ENCODE data around the gene RDX.

RDX gene

GRCh38 chr11:110305169-110306018 is 9.0 kb upstream of the RDX start:
- Histone ChIP-seq H3K9me3 (ENCODE audit: control insufficient read depth, low read length) (no peaks in the 10 kb centered on the region), H3K27me3 (ENCODE audit: control insufficient read depth, insufficient read depth, low read length, poor library complexity, severe bottlenecking) (no peaks in the 10 kb centered on the region), H3K27ac (ENCODE audit: insufficient read depth, low read depth, low read length, poor library complexity, severe bottlenecking) (no peak overlapping the region), H3K36me3 (ENCODE audit: control insufficient read depth, insufficient read depth, low read length) (no peaks in the 10 kb centered on the region), H3K4me1 (ENCODE audit: control insufficient read depth, insufficient read depth, low read length) (peaks cover 9% of the 10 kb centered on the region), H3K4me3 (ENCODE audit: insufficient read depth, low read depth, low read length) (no peak overlapping the region)

- H3K4me1 ChIP-seq (ENCODE audit: control insufficient read depth, insufficient read depth, low read length): peaks cover 4% of the 10 kb centered on the region
- no peak overlapping the region for H3K4me3 ChIP-seq (ENCODE audit: insufficient read depth, low read depth, low read length)
- no peaks in the 10 kb centered on the region for H3K36me3 ChIP-seq (ENCODE audit: control insufficient read depth, insufficient read depth, low read length)
- H3K9me3 ChIP-seq (ENCODE audit: control insufficient read depth, low read length): no peaks in the 10 kb centered on the region
- H3K27ac ChIP-seq (ENCODE audit: insufficient read depth, low read depth, low read length, poor library complexity, severe bottlenecking): no peak overlapping the region
- no peaks in the 10 kb centered on the region for H3K27me3 ChIP-seq (ENCODE audit: control insufficient read depth, insufficient read depth, low read length, poor library complexity, severe bottlenecking)
- 93 to 94% methylated on average over 5 of the region's 5 CpGs for WGBS, 2 experiments
These were observed 7.0 kb upstream of the RDX start for GRCh38 chr11:110303414-110303826.

GRCh38 chr11:110301577-110301976 is 5.2 kb upstream of the RDX start:
- Histone ChIP-seq H3K4me1 (ENCODE audit: control insufficient read depth, insufficient read depth, low read length) (no peaks in the 10 kb centered on the region), H3K4me3 (ENCODE audit: insufficient read depth, low read depth, low read length) (no peak overlapping the region), H3K27ac (ENCODE audit: insufficient read depth, low read depth, low read length, poor library complexity, severe bottlenecking) (no peak overlapping the region), H3K27me3 (ENCODE audit: control insufficient read depth, insufficient read depth, low read length, poor library complexity, severe bottlenecking) (no peaks in the 10 kb centered on the region), H3K36me3 (ENCODE audit: control insufficient read depth, insufficient read depth, low read length) (no peaks in the 10 kb centered on the region), H3K9me3 (ENCODE audit: control insufficient read depth, low read length) (no peaks in the 10 kb centered on the region)
- WGBS, 2 experiments: 90 to 98% methylated on average over 4 of the region's 4 CpGs

GRCh38 chr11:110301032-110301431 is 4.6 kb upstream of the RDX start:
- Histone ChIP-seq H3K4me1 (ENCODE audit: control insufficient read depth, insufficient read depth, low read length) (no peaks in the 10 kb centered on the region), H3K27me3 (ENCODE audit: control insufficient read depth, insufficient read depth, low read length, poor library complexity, severe bottlenecking) (no peaks in the 10 kb centered on the region), H3K9me3 (ENCODE audit: control insufficient read depth, low read length) (no peaks in the 10 kb centered on the region), H3K4me3 (ENCODE audit: insufficient read depth, low read depth, low read length) (no peak overlapping the region), H3K27ac (ENCODE audit: insufficient read depth, low read depth, low read length, poor library complexity, severe bottlenecking) (no peak overlapping the region), H3K36me3 (ENCODE audit: control insufficient read depth, insufficient read depth, low read length) (no peaks in the 10 kb centered on the region)
- WGBS, 2 experiments: 96% methylated on average over 27 of the region's 27 CpGs

GRCh38 chr11:110299006-110299785 is 2.8 kb upstream of the RDX start:
- Histone ChIP-seq H3K4me1 (ENCODE audit: control insufficient read depth, insufficient read depth, low read length) (no peaks in the 10 kb centered on the region), H3K4me3 (ENCODE audit: insufficient read depth, low read depth, low read length) (no peak overlapping the region), H3K36me3 (ENCODE audit: control insufficient read depth, insufficient read depth, low read length) (no peaks in the 10 kb centered on the region), H3K27ac (ENCODE audit: insufficient read depth, low read depth, low read length, poor library complexity, severe bottlenecking) (no peak overlapping the region), H3K9me3 (ENCODE audit: control insufficient read depth, low read length) (no peaks in the 10 kb centered on the region), H3K27me3 (ENCODE audit: control insufficient read depth, insufficient read depth, low read length, poor library complexity, severe bottlenecking) (no peaks in the 10 kb centered on the region)
- WGBS, 2 experiments: 89 to 93% methylated on average over 6 of the region's 6 CpGs

- Histone ChIP-seq H3K27me3 (ENCODE audit: control insufficient read depth, insufficient read depth, low read length, poor library complexity, severe bottlenecking) (no peaks in the 10 kb centered on the region), H3K27ac (ENCODE audit: insufficient read depth, low read depth, low read length, poor library complexity, severe bottlenecking) (no peak overlapping the region), H3K4me3 (ENCODE audit: insufficient read depth, low read depth, low read length) (no peak overlapping the region), H3K4me1 (ENCODE audit: control insufficient read depth, insufficient read depth, low read length) (peaks cover 2% of the 10 kb centered on the region), H3K36me3 (ENCODE audit: control insufficient read depth, insufficient read depth, low read length) (no peaks in the 10 kb centered on the region), H3K9me3 (ENCODE audit: control insufficient read depth, low read length) (no peaks in the 10 kb centered on the region)
- WGBS, 2 experiments: 89 to 93% methylated on average over 5 of the region's 5 CpGs
These were observed 1.9 kb upstream of the RDX start for GRCh38 chr11:110298301-110298765.

GRCh38 chr11:110297726-110298300 is 1.4 kb upstream of the RDX start:
- no peaks in the 10 kb centered on the region for H3K27me3 ChIP-seq (ENCODE audit: control insufficient read depth, insufficient read depth, low read length, poor library complexity, severe bottlenecking)
- 58 to 74% methylated on average over 2 of the region's 3 CpGs for WGBS, 2 experiments
- peaks cover 4% of the 10 kb centered on the region for H3K4me1 ChIP-seq (ENCODE audit: control insufficient read depth, insufficient read depth, low read length)
- H3K36me3 ChIP-seq (ENCODE audit: control insufficient read depth, insufficient read depth, low read length): no peaks in the 10 kb centered on the region
- no peak overlapping the region for H3K27ac ChIP-seq (ENCODE audit: insufficient read depth, low read depth, low read length, poor library complexity, severe bottlenecking)
- no peak overlapping the region for H3K4me3 ChIP-seq (ENCODE audit: insufficient read depth, low read depth, low read length)
- no peaks in the 10 kb centered on the region for H3K9me3 ChIP-seq (ENCODE audit: control insufficient read depth, low read length)

GRCh38 chr11:110297076-110297725 is 787 bp upstream of the RDX start:
- 39% methylated on average over 10 of the region's 10 CpGs for WGBS, 2 experiments

GRCh38 chr11:110295531-110296225 is 736 bp downstream of the RDX start:
- peaks cover 4% of the 10 kb centered on the region for H3K4me1 ChIP-seq (ENCODE audit: control insufficient read depth, insufficient read depth, low read length)
- no peaks in the 10 kb centered on the region for H3K9me3 ChIP-seq (ENCODE audit: control insufficient read depth, low read length)
- peak overlapping the region; percentile 84 for H3K4me3 ChIP-seq (ENCODE audit: insufficient read depth, low read depth, low read length)
- no peaks in the 10 kb centered on the region for H3K36me3 ChIP-seq (ENCODE audit: control insufficient read depth, insufficient read depth, low read length)
- 0% methylated on average over 39 of the region's 39 CpGs for WGBS, 2 experiments
- H3K27ac ChIP-seq (ENCODE audit: insufficient read depth, low read depth, low read length, poor library complexity, severe bottlenecking): peak overlapping the region; percentile 93
- H3K27me3 ChIP-seq (ENCODE audit: control insufficient read depth, insufficient read depth, low read length, poor library complexity, severe bottlenecking): no peaks in the 10 kb centered on the region

More at GRCh38 chr11:110297076-110297725, 787 bp upstream of the RDX start:
- H3K9me3 ChIP-seq (ENCODE audit: control insufficient read depth, low read length): no peaks in the 10 kb centered on the region
- peak overlapping the region; percentile 86 for H3K27ac ChIP-seq (ENCODE audit: insufficient read depth, low read depth, low read length, poor library complexity, severe bottlenecking)
- H3K36me3 ChIP-seq (ENCODE audit: control insufficient read depth, insufficient read depth, low read length): no peaks in the 10 kb centered on the region
- peak overlapping the region; percentile 84 for H3K4me3 ChIP-seq (ENCODE audit: insufficient read depth, low read depth, low read length)
- H3K27me3 ChIP-seq (ENCODE audit: control insufficient read depth, insufficient read depth, low read length, poor library complexity, severe bottlenecking): no peaks in the 10 kb centered on the region
- peaks cover 4% of the 10 kb centered on the region for H3K4me1 ChIP-seq (ENCODE audit: control insufficient read depth, insufficient read depth, low read length)

All from ectodermal cell (in vitro differentiated cells).